OCI-LY1 (cell line): Measurements from ENCODE around the gene DCAF4.

Experiments
- EZH2 ChIP-seq: fragments of 200-600 bp; sonication (generic), shearing (Covaris generic); IDR thresholded peaks from 2 replicates; pipeline ENCODE4 v1.8.0; 2017; ENCODE audit warnings: borderline replicate concordance, mixed run types, mild to moderate bottlenecking, antibody characterized with exemption, low read length, moderate library complexity, mixed read lengths
- TF ChIP-seq, protein P1 (sequence below): fragments of 200-600 bp; sonication (generic), shearing (Covaris generic); IDR thresholded peaks from 2 replicates; pipeline ENCODE4 v1.5.1; 2017; ENCODE audit warnings: mild to moderate bottlenecking, antibody characterized with exemption, low read length, moderate library complexity, mixed read lengths

DNA sequence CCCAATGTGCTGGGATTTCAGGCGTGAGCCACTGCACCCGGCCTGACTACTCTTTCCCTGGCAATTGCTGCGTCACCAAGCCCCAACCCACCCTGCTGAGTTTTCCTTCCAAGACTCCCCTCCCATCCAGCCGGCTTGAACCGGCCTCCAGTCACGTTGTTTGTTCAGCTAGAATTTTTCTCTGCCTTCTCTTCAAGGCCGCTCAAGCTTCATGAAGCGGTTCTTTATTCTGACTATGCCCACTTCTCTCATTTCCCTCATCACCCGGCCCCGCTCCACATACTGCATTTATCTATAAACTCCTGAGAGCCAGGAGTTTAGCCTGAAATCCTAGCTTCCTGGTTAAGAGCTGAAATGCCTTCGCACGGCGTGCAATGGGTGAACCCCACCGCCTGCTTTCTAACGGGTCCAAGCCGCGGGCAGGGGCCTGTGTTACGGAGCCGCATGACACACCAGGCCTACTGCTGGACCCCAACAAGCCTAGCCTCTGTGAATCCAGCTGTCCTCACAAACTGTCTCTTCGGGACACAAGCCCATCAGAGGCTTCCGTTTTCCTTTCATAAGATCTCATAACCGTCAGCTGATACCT, 999 bp upstream of the DCAF4 start:
- TF ChIP-seq, protein P1, sequence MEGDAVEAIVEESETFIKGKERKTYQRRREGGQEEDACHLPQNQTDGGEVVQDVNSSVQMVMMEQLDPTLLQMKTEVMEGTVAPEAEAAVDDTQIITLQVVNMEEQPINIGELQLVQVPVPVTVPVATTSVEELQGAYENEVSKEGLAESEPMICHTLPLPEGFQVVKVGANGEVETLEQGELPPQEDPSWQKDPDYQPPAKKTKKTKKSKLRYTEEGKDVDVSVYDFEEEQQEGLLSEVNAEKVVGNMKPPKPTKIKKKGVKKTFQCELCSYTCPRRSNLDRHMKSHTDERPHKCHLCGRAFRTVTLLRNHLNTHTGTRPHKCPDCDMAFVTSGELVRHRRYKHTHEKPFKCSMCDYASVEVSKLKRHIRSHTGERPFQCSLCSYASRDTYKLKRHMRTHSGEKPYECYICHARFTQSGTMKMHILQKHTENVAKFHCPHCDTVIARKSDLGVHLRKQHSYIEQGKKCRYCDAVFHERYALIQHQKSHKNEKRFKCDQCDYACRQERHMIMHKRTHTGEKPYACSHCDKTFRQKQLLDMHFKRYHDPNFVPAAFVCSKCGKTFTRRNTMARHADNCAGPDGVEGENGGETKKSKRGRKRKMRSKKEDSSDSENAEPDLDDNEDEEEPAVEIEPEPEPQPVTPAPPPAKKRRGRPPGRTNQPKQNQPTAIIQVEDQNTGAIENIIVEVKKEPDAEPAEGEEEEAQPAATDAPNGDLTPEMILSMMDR: no peak
- TF ChIP-seq EZH2: no peak
